HCT116 (cell line): ENCODE data around the gene SNRNP25. TPM values are rescaled to one million over a fixed set of nuclear protein-coding genes. Genes with fewer than 3 reads are reported as not detected.

Source experiments
- ATAC-seq: fragments of 200-7000 bp; cut with Tn5 transposase; 2 replicates; pipeline ENCODE4 v1.9.1; 2020; ENCODE audit warnings: mild to moderate bottlenecking, moderate library complexity
- BruUV-seq: library from RNA; stranded (reverse); fragments of 400-500 nt; replicated peaks from 2 replicates; lab custom pipeline; 2021; lab: Mats Ljungman, UMichigan
- CTCF ChIA-PET: fragments of 300-600 bp; sonication (Branson Sonifier 250); formaldehyde crosslinking; loops from one replicate; lab custom pipeline; 2021; ENCODE audit warnings: antibody characterized with exemption; lab: Charles Lee
- POLR2A ChIA-PET: fragments of 300-600, 350-600 bp; sonication (Branson Sonifier 250); formaldehyde crosslinking; loops from one replicate; lab custom pipeline; 2021; ENCODE audit warnings: antibody characterized with exemption; lab: Charles Lee
- RAD21 ChIA-PET, 2 experiments: fragments of 300-600 bp; sonication (Branson Sonifier 250); formaldehyde crosslinking; loops; one replicate each; lab custom pipeline; 2023; ENCODE audit warnings: low total read pairs in 2 of 2; ENCODE audit not compliant: uncharacterized antibody in 2 of 2, unreplicated experiment in 2 of 2, low non-redundant PET in 1 of 2; lab: Charles Lee
- DNase-seq: peaks from one replicate; pipeline ENCODE4 v3.0.0-alpha.2; 2010; ENCODE audit warnings: low read depth, low spot score
- H2AFZ ChIP-seq: fragments of 200-600 bp; shearing (Covaris generic), sonication (generic); 2 replicates; pipeline ENCODE4 v1.6.1; 2017; ENCODE audit warnings: low read depth, mixed run types, mixed read lengths, antibody characterized with exemption, low read length; ENCODE audit not compliant: poor library complexity, severe bottlenecking
- H3K27ac ChIP-seq: 2 replicates; pipeline ENCODE4 v1.5.1; 2012; ENCODE audit warnings: low read depth, low read length
- H3K27me3 ChIP-seq: fragments of 200-600 bp; sonication (generic); 2 replicates; pipeline ENCODE4 v1.6.1; 2016; ENCODE audit warnings: mixed run types, low read length, mixed read lengths; ENCODE audit not compliant: insufficient read depth
- H3K36me3 ChIP-seq, 2 experiments: fragments of 200-500 bp in 1 of 2; fragments of 200-600 bp in 1 of 2; sonication (Bioruptor generic) in 1 of 2; sonication (generic) in 1 of 2; 2 replicates each; pipeline versions ENCODE4 v1.5.1 to v1.6.1; 2014 to 2016; ENCODE audit warnings: low read length in 2 of 2, inconsistent platforms in 1 of 2, mixed read lengths in 1 of 2, mixed run types in 1 of 2; ENCODE audit not compliant: insufficient read depth in 2 of 2, control insufficient read depth in 1 of 2
- H3K4me1 ChIP-seq, 2 experiments: fragments of 200-600 bp in 1 of 2; sonication (generic) in 1 of 2; 2 replicates each; pipeline versions ENCODE4 v1.5.1 to v1.6.1; 2012 to 2017; ENCODE audit warnings: low read length in 2 of 2, inconsistent platforms in 1 of 2, mild to moderate bottlenecking in 1 of 2, mixed read lengths in 1 of 2, mixed run types in 1 of 2, moderate library complexity in 1 of 2; ENCODE audit not compliant: insufficient read depth in 2 of 2, control insufficient read depth in 1 of 2
- H3K4me2 ChIP-seq: fragments of 200-600 bp; sonication (generic); 2 replicates; pipeline ENCODE4 v1.6.1; 2017; ENCODE audit warnings: mixed run types, low read length, mixed read lengths
- H3K4me3 ChIP-seq, 2 experiments: fragments of 200-600 bp in 1 of 2; sonication (generic) in 1 of 2; replicated peaks in 1 of 2; 2 replicates each; pipeline ENCODE4 v1.5.1; 2011 to 2016; ENCODE audit warnings: low read length in 2 of 2, control low read depth in 1 of 2, low read depth in 1 of 2, mild to moderate bottlenecking in 1 of 2, mixed read lengths in 1 of 2, mixed run types in 1 of 2
- H3K79me2 ChIP-seq: fragments of 200-600 bp; sonication (generic); 2 replicates; pipeline ENCODE4 v1.6.1; 2017; ENCODE audit warnings: mild to moderate bottlenecking, mixed run types, low read length, moderate library complexity, mixed read lengths; ENCODE audit not compliant: insufficient read depth
- H3K9ac ChIP-seq: fragments of 200-600 bp; sonication (generic); 2 replicates; pipeline ENCODE4 v1.6.1; 2016; ENCODE audit warnings: low read length, mixed read lengths
- H3K9me2 ChIP-seq: fragments of 200-600 bp; sonication (generic), shearing (Covaris generic); 2 replicates; pipeline ENCODE4 v1.6.1; 2017; ENCODE audit warnings: mixed run types, mild to moderate bottlenecking, moderate library complexity; ENCODE audit not compliant: insufficient read depth
- H3K9me3 ChIP-seq, 2 experiments: fragments of 200-500 bp in 1 of 2; fragments of 200-600 bp in 1 of 2; sonication (Bioruptor generic) in 1 of 2; sonication (generic) in 1 of 2; 2 replicates each; pipeline ENCODE4 v1.6.1; 2014 to 2017; ENCODE audit warnings: low read length in 2 of 2, mixed read lengths in 2 of 2, inconsistent platforms in 1 of 2, low read depth in 1 of 2, mild to moderate bottlenecking in 1 of 2, mixed run types in 1 of 2, moderate library complexity in 1 of 2; ENCODE audit not compliant: control insufficient read depth in 1 of 2, insufficient read depth in 1 of 2
- H4K20me1 ChIP-seq: fragments of 200-600 bp; sonication (generic), shearing (Covaris generic); 2 replicates; pipeline ENCODE4 v1.6.1; 2017; ENCODE audit warnings: mixed run types, mild to moderate bottlenecking, moderate library complexity; ENCODE audit not compliant: insufficient read depth
- ELF1 ChIP-seq: IDR thresholded peaks from 2 replicates; pipeline ENCODE4 v1.6.1; 2012; ENCODE audit warnings: low read depth, borderline replicate concordance
- EZH2phosphoT487 ChIP-seq: fragments of 200-600 bp; IDR thresholded peaks from 2 replicates; pipeline ENCODE4 v1.6.1; 2018; ENCODE audit warnings: antibody characterized with exemption, borderline replicate concordance
- FOSL1 ChIP-seq: IDR thresholded peaks from 2 replicates; pipeline ENCODE4 v1.6.1; 2012; ENCODE audit warnings: low read depth
- POLR2A ChIP-seq: IDR thresholded peaks from 2 replicates; pipeline ENCODE4 v1.7.0; 2011; ENCODE audit warnings: borderline replicate concordance; ENCODE audit not compliant: insufficient read depth, insufficient read length; ENCODE audit errors: extremely low read depth
- TCF7L2 ChIP-seq: IDR thresholded peaks from 2 replicates; pipeline ENCODE4 v1.7.0; 2011; ENCODE audit warnings: borderline replicate concordance, inconsistent platforms; ENCODE audit not compliant: insufficient read depth, insufficient read length; ENCODE audit errors: extremely low read depth
- ZFX ChIP-seq: fragments of 450-650 bp; IDR thresholded peaks from 2 replicates; pipeline ENCODE4 v1.6.1; 2017
- intact Hi-C: fragments of 100-400 bp; cut with micrococcal nuclease; formaldehyde crosslinking; loops from 2 replicates; pipeline ENCODE4 v1.10.0; 2022
- total RNA-seq: library from RNA; stranded (reverse); gene quantifications from one replicate; pipeline ENCODE4 v1.2.1, GENCODE V29; 2021; ENCODE audit not compliant: unreplicated experiment

Gene SNRNP25
- total RNA-seq, 1 experiment from 2014 or later: 24.5 TPM

GRCh38 chr16:84718-85406, 31.2 kb downstream of the SNRNP25 start:
- ATAC-seq: peak; percentile 26; the same call in 1 of the 2 replicates
- intact Hi-C loops: no loop called here
- ChIA-PET POLR2A (no interaction called here), RAD21 (no interaction called here), CTCF (interaction anchor here (1.9 kb wide), 1 partner anchor 12 kb away, joined by 5 read pairs; no protein-coding TSS in a partner anchor)
- DNase-seq: no peak
- Histone ChIP-seq H3K9me2 (no peaks in the 10 kb centered on the region), H3K79me2 (no peaks in the 10 kb centered on the region), H3K36me3 (no peaks in the 10 kb centered on the region), H3K27me3 (no peaks in the 10 kb centered on the region), H3K4me3 (no peak overlapping the region), H3K9me3 (no peaks in the 10 kb centered on the region), H4K20me1 (no peaks in the 10 kb centered on the region), H3K9ac (no peak overlapping the region), H2AFZ (no peak overlapping the region), H3K4me2 (no peak overlapping the region), H3K4me1 (no peaks in the 10 kb centered on the region), H3K27ac (no peak overlapping the region)
- 0 out of 2 replicates have a peak, but pooled peaks have one; percentile 14 for TF ChIP-seq FOSL1
- TF ChIP-seq ZFX: no peak
- no peak for TF ChIP-seq TCF7L2
- no peak for TF ChIP-seq POLR2A
- no TSS peak for BruUV-seq

GRCh38 chr16:85407-85782, 31.8 kb downstream of the SNRNP25 start:
- H3K27me3 ChIP-seq: no peaks in the 10 kb centered on the region
- no peaks in the 10 kb centered on the region for H4K20me1 ChIP-seq
- ATAC-seq (no peak), DNase-seq (no peak)
- ChIA-PET CTCF (interaction anchor here (1.9 kb wide), 1 partner anchor 12 kb away, joined by 5 read pairs; no protein-coding TSS in a partner anchor), POLR2A (no interaction called here), RAD21 (no interaction called here)
- TF ChIP-seq EZH2phosphoT487 (no peak), ELF1 (no peak)
- no peak overlapping the region for H3K27ac ChIP-seq
- no peak overlapping the region for H3K4me3 ChIP-seq
- H3K9me2 ChIP-seq: no peaks in the 10 kb centered on the region
- H3K4me1 ChIP-seq: no peaks in the 10 kb centered on the region
- no peaks in the 10 kb centered on the region for H3K36me3 ChIP-seq
- intact Hi-C loops: no loop called here
- H3K79me2 ChIP-seq: no peaks in the 10 kb centered on the region
- H2AFZ ChIP-seq: no peak overlapping the region
- H3K9me3 ChIP-seq: no peaks in the 10 kb centered on the region
- H3K9ac ChIP-seq: no peak overlapping the region
- H3K4me2 ChIP-seq: no peak overlapping the region
- BruUV-seq: no TSS peak
